Hepatocyte (in vitro differentiated cells): ENCODE measurements around the gene INTS3.

Source experiments
- EZH2 ChIP-seq: fragments of 200-600 bp; sonication (generic); IDR thresholded peaks from 2 replicates; pipeline ENCODE4 v1.6.1; 2016; ENCODE audit warnings: antibody characterized with exemption, mild to moderate bottlenecking, borderline replicate concordance
- EZH2phosphoT487 ChIP-seq: fragments of 200-600 bp; sonication (generic); IDR thresholded peaks from one replicate; pipeline ENCODE4 v1.6.1; 2018; ENCODE audit warnings: antibody characterized with exemption, mild to moderate bottlenecking, low read depth, moderate library complexity; ENCODE audit not compliant: unreplicated experiment, severe bottlenecking
- TF ChIP-seq, protein P1 (sequence below): fragments of 200-600 bp; sonication (generic); IDR thresholded peaks from 2 replicates; pipeline ENCODE4 v1.5.1; 2016; ENCODE audit warnings: antibody characterized with exemption, mild to moderate bottlenecking; ENCODE audit not compliant: poor library complexity

GRCh38 chr1:153799566-153800465 is 72.0 kb downstream of the INTS3 start:
- TF ChIP-seq, protein P1, sequence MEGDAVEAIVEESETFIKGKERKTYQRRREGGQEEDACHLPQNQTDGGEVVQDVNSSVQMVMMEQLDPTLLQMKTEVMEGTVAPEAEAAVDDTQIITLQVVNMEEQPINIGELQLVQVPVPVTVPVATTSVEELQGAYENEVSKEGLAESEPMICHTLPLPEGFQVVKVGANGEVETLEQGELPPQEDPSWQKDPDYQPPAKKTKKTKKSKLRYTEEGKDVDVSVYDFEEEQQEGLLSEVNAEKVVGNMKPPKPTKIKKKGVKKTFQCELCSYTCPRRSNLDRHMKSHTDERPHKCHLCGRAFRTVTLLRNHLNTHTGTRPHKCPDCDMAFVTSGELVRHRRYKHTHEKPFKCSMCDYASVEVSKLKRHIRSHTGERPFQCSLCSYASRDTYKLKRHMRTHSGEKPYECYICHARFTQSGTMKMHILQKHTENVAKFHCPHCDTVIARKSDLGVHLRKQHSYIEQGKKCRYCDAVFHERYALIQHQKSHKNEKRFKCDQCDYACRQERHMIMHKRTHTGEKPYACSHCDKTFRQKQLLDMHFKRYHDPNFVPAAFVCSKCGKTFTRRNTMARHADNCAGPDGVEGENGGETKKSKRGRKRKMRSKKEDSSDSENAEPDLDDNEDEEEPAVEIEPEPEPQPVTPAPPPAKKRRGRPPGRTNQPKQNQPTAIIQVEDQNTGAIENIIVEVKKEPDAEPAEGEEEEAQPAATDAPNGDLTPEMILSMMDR = no peak
- TF ChIP-seq EZH2 (no peak), EZH2phosphoT487 (no peak)
